ENCODE measurements around the gene DUOX1. TPM values are rescaled to one million over a fixed set of nuclear protein-coding genes. Genes with fewer than 3 reads are reported as not detected.

The DUOX1 gene
- total and polyA plus RNA-seq, 2 donors (not counting 1 experiment from before 2014, with no cell fraction given): 0.27 TPM; not detected in 1

GRCh38 chr15:45120081-45120972 lies 9.5 kb upstream of the DUOX1 start:
- POLR2A ChIA-PET: no interaction called here
- Histone ChIP-seq H3K36me3 (replicated peaks in 1 of 2; ENCODE audit: control extremely low read depth in 1 of 2, control insufficient read depth in 1 of 2, extremely low read depth in 1 of 2, insufficient read depth in 2 of 2, low read length in 1 of 2) (no peaks in the 10 kb centered on the region), H3K9me3 (ENCODE audit: control extremely low read depth in 1 of 3, control insufficient read depth in 2 of 3, insufficient read depth in 1 of 3, low read length in 2 of 3) (peaks cover 0 to 13% (median 0%) of the 10 kb centered on the region in 3 donors), H3K9ac (ENCODE audit: low read length) (no peak overlapping the region), H3K4me3 (ENCODE audit: control extremely low read depth in 1 of 5, extremely low read depth in 1 of 5, insufficient read depth in 1 of 5, low read depth in 2 of 5, low read length in 4 of 5) (no peak overlapping the region), H2AFZ (ENCODE audit: insufficient read depth, low read depth, low read length, poor library complexity, severe bottlenecking) (no peak overlapping the region), H3K27ac (ENCODE audit: low read length in 2 of 2) (no peak overlapping the region), H3K27me3 (replicated peaks in 1 of 4; ENCODE audit: control extremely low read depth in 1 of 4, control insufficient read depth in 3 of 4, insufficient read depth in 4 of 4, low read length in 3 of 4) (peaks cover 0 to 57% (median 27%) of the 10 kb centered on the region in 4 experiments), H3K4me2 (replicated peaks; ENCODE audit: low read depth, low read length, poor library complexity, severe bottlenecking) (no peak overlapping the region), H4K20me1 (ENCODE audit: control insufficient read depth, insufficient read depth, low read length, poor library complexity, severe bottlenecking) (no peaks in the 10 kb centered on the region), H3K4me1 (ENCODE audit: control insufficient read depth in 2 of 2, insufficient read depth in 2 of 2, low read length in 2 of 2) (peaks cover 21 to 24% of the 10 kb centered on the region in 2 donors), H3K79me2 (ENCODE audit: control insufficient read depth, insufficient read depth, low read length) (no peaks in the 10 kb centered on the region)
- intact Hi-C loops (cut with micrococcal nuclease): no loop called here
- TF ChIP-seq EZH2 (IDR thresholded peaks at IDR 0.05; ENCODE audit: borderline replicate concordance, insufficient read depth, low read depth, low read length, poor library complexity, severe bottlenecking): no peak
- TF ChIP-seq CTCF (IDR thresholded peaks at IDR 0.05): no peak
- H3K4me1 Mint-ChIP-seq: peaks cover 20% of the 10 kb centered on the region
- H3K4me3 Mint-ChIP-seq: no peak overlapping the region
- peaks cover 62% of the 10 kb centered on the region for H3K27me3 Mint-ChIP-seq
- WGBS (ENCODE audit: insufficient coverage): 93% methylated on average over 10 of the region's 10 CpGs
- no peak overlapping the region for H3K27ac Mint-ChIP-seq
- no peak for ATAC-seq (ENCODE audit: low read depth)
- H3K9me3 Mint-ChIP-seq (ENCODE audit: insufficient read depth): no peaks in the 10 kb centered on the region
- CTCF ChIA-PET: interaction anchor here (1.1 to 1.8 kb wide), 5 partner anchors 7 to 158 kb away, joined by 3 to 4 read pairs (median 3); no protein-coding TSS in a partner anchor
- DNase-seq: no peak

GRCh38 chr15:45121020-45121419 lies 8.8 kb upstream of the DUOX1 start:
- Mint-ChIP-seq H3K27me3 (peaks cover 62% of the 10 kb centered on the region), H3K27ac (no peak overlapping the region), H3K4me1 (peaks cover 20% of the 10 kb centered on the region), H3K4me3 (no peak overlapping the region), H3K9me3 (ENCODE audit: insufficient read depth) (no peaks in the 10 kb centered on the region)
- intact Hi-C loops (cut with micrococcal nuclease): no loop called here
- no peak for TF ChIP-seq EZH2 (IDR thresholded peaks at IDR 0.05; ENCODE audit: borderline replicate concordance, insufficient read depth, low read depth, low read length, poor library complexity, severe bottlenecking)
- no peak for TF ChIP-seq CTCF (IDR thresholded peaks at IDR 0.05)
- Histone ChIP-seq H3K9me3 (ENCODE audit: control extremely low read depth in 1 of 3, control insufficient read depth in 2 of 3, insufficient read depth in 1 of 3, low read length in 2 of 3) (peaks cover 0 to 10% (median 0%) of the 10 kb centered on the region in 3 donors), H3K27me3 (replicated peaks in 1 of 4; ENCODE audit: control extremely low read depth in 1 of 4, control insufficient read depth in 3 of 4, insufficient read depth in 4 of 4, low read length in 3 of 4) (peaks cover 0 to 54% (median 21%) of the 10 kb centered on the region in 4 experiments), H3K4me2 (replicated peaks; ENCODE audit: low read depth, low read length, poor library complexity, severe bottlenecking) (no peak overlapping the region), H3K36me3 (replicated peaks in 1 of 2; ENCODE audit: control extremely low read depth in 1 of 2, control insufficient read depth in 1 of 2, extremely low read depth in 1 of 2, insufficient read depth in 2 of 2, low read length in 1 of 2) (no peaks in the 10 kb centered on the region), H3K79me2 (ENCODE audit: control insufficient read depth, insufficient read depth, low read length) (no peaks in the 10 kb centered on the region), H3K27ac (ENCODE audit: low read length in 2 of 2) (no peak overlapping the region), H3K9ac (ENCODE audit: low read length) (no peak overlapping the region), H3K4me1 (ENCODE audit: control insufficient read depth in 2 of 2, insufficient read depth in 2 of 2, low read length in 2 of 2) (peaks cover 19 to 20% of the 10 kb centered on the region in 2 donors), H3K4me3 (ENCODE audit: control extremely low read depth in 1 of 5, extremely low read depth in 1 of 5, insufficient read depth in 1 of 5, low read depth in 2 of 5, low read length in 4 of 5) (no peak overlapping the region), H2AFZ (ENCODE audit: insufficient read depth, low read depth, low read length, poor library complexity, severe bottlenecking) (no peak overlapping the region), H4K20me1 (ENCODE audit: control insufficient read depth, insufficient read depth, low read length, poor library complexity, severe bottlenecking) (no peaks in the 10 kb centered on the region)
- CTCF ChIA-PET: interaction anchor here (1.1 to 1.8 kb wide), 7 partner anchors 8 to 336 kb away, joined by 3 to 5 read pairs (median 3); no protein-coding TSS in a partner anchor
- ATAC-seq (ENCODE audit: low read depth): no peak
- DNase-seq: no peak
- POLR2A ChIA-PET: no interaction called here
- WGBS (ENCODE audit: insufficient coverage): 88% methylated on average over 2 of the region's 3 CpGs
